ENCODE results near the gene TBC1D22A. TPM values are rescaled to one million over a fixed set of nuclear protein-coding genes. Genes with fewer than 3 reads are reported as not detected.

Gene TBC1D22A
- polyA plus RNA-seq, 1 donor from 2014 or later, result 9.3 TPM

GRCh38 chr22:46964773-46965550, 202.5 kb downstream of the TBC1D22A start:
- Histone ChIP-seq H3K4me3 (ENCODE audit: low read length) (no peak overlapping the region), H3K9me3 (ENCODE audit: low read length) (no peaks in the 10 kb centered on the region), H3K9ac (ENCODE audit: low read length) (no peak overlapping the region), H3K27ac (ENCODE audit: low read length) (no peak overlapping the region), H4K20me1 (ENCODE audit: insufficient read depth) (no peaks in the 10 kb centered on the region), H3K4me2 (ENCODE audit: low read length) (no peak overlapping the region), H3K79me2 (replicated peaks; ENCODE audit: insufficient read depth, low read length) (no peaks in the 10 kb centered on the region), H3K36me3 (ENCODE audit: insufficient read depth, low read length) (no peaks in the 10 kb centered on the region), H3F3A (ENCODE audit: insufficient read depth, low read length, poor library complexity, severe bottlenecking) (no peaks in the 10 kb centered on the region), H3K9me2 (ENCODE audit: insufficient read depth, low read length) (no peaks in the 10 kb centered on the region), H3K27me3 (ENCODE audit: insufficient read depth, low read depth, low read length) (no peaks in the 10 kb centered on the region), H2AFZ (ENCODE audit: low read depth, low read length) (no peak overlapping the region)
- TF ChIP-seq REST (IDR thresholded peaks at IDR 0.05; ENCODE audit: borderline replicate concordance), result no peak
- no peak for TF ChIP-seq EP300 (conservative IDR thresholded peaks at IDR 0.05; ENCODE audit: poor library complexity, severe bottlenecking)
- no peak for TF ChIP-seq MXI1 (conservative IDR thresholded peaks at IDR 0.05; ENCODE audit: poor library complexity, severe bottlenecking)
- no peak for TF ChIP-seq TAF1 (IDR thresholded peaks at IDR 0.05; ENCODE audit: low read depth)
- TF ChIP-seq CTCF (IDR thresholded peaks at IDR 0.05; ENCODE audit: poor library complexity, severe bottlenecking), result no peak
- TF ChIP-seq POLR2AphosphoS5 (IDR thresholded peaks at IDR 0.05), result no peak
- TF ChIP-seq EZH2 (IDR thresholded peaks at IDR 0.05; ENCODE audit: borderline replicate concordance, insufficient read depth, low read length, poor library complexity, severe bottlenecking), result no peak
- no peak for TF ChIP-seq RAD21 (conservative IDR thresholded peaks at IDR 0.05)
- no peak for TF ChIP-seq SMC3 (conservative IDR thresholded peaks at IDR 0.05; ENCODE audit: poor library complexity)

- H3K27ac ChIP-seq (ENCODE audit: low read length), result no peak overlapping the region
- H4K20me1 ChIP-seq (ENCODE audit: insufficient read depth), result no peaks in the 10 kb centered on the region
- H3K9me3 ChIP-seq (ENCODE audit: low read length), result no peaks in the 10 kb centered on the region
Observed at GRCh38 chr22:46965555-46966494, 203.4 kb downstream of the TBC1D22A start.

More at GRCh38 chr22:46965555-46966494, 203.4 kb downstream of the TBC1D22A start:
- H3K36me3 ChIP-seq (ENCODE audit: insufficient read depth, low read length), result no peaks in the 10 kb centered on the region
- H3K9me2 ChIP-seq (ENCODE audit: insufficient read depth, low read length), result no peaks in the 10 kb centered on the region
- no peaks in the 10 kb centered on the region for H3F3A ChIP-seq (ENCODE audit: insufficient read depth, low read length, poor library complexity, severe bottlenecking)
- H2AFZ ChIP-seq (ENCODE audit: low read depth, low read length), result no peak overlapping the region
- TF ChIP-seq SMC3 (conservative IDR thresholded peaks at IDR 0.05; ENCODE audit: poor library complexity), result no peak
- no peak for TF ChIP-seq POLR2AphosphoS5 (IDR thresholded peaks at IDR 0.05)
- TF ChIP-seq EP300 (conservative IDR thresholded peaks at IDR 0.05; ENCODE audit: poor library complexity, severe bottlenecking), result no peak
- TF ChIP-seq REST (IDR thresholded peaks at IDR 0.05; ENCODE audit: borderline replicate concordance), result no peak
- no peak for TF ChIP-seq RAD21 (conservative IDR thresholded peaks at IDR 0.05)
- no peak for TF ChIP-seq TAF1 (IDR thresholded peaks at IDR 0.05; ENCODE audit: low read depth)
- no peak for TF ChIP-seq EZH2 (IDR thresholded peaks at IDR 0.05; ENCODE audit: borderline replicate concordance, insufficient read depth, low read length, poor library complexity, severe bottlenecking)
- no peak for TF ChIP-seq MXI1 (conservative IDR thresholded peaks at IDR 0.05; ENCODE audit: poor library complexity, severe bottlenecking)
- TF ChIP-seq CTCF (IDR thresholded peaks at IDR 0.05; ENCODE audit: poor library complexity, severe bottlenecking), result no peak
- H3K27me3 ChIP-seq (ENCODE audit: insufficient read depth, low read depth, low read length), result no peaks in the 10 kb centered on the region
- no peak overlapping the region for H3K4me2 ChIP-seq (ENCODE audit: low read length)
- H3K9ac ChIP-seq (ENCODE audit: low read length), result no peak overlapping the region
- no peaks in the 10 kb centered on the region for H3K79me2 ChIP-seq (replicated peaks; ENCODE audit: insufficient read depth, low read length)
- H3K4me3 ChIP-seq (ENCODE audit: low read length), result no peak overlapping the region
